HCEC 1CT (cell line): ENCODE results near the gene HIGD1A.
"Not testable (repeated sequence)": the region's sequence is repeated elsewhere in the genome, so short reads cannot be mapped to it uniquely, and the experiment has no call there.

Experiments
- DNase-seq: peaks from one replicate; pipeline ENCODE4 v3.0.0-alpha.2; 2017

Gene HIGD1A

DNA sequence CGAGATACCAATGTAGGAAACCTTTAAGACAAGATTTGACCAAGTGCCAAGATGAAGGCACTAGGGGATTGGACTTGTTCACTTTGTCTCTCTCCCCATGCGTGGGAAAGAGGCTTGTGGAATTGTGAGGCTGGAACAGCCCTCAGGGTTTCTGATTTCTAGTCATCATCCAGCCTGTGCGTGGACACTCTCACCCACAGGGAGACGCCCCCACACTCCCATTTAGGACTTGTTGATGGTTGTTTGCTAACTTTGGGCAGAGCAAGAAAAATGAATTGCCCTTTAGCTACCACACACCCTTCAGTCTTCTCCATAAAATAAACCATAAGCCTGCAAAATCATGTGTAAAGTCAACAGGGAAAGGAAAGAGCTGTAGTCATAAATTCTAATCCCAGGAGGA, 23.4 kb upstream of the HIGD1A start:
- DNase-seq: no peak

DNA sequence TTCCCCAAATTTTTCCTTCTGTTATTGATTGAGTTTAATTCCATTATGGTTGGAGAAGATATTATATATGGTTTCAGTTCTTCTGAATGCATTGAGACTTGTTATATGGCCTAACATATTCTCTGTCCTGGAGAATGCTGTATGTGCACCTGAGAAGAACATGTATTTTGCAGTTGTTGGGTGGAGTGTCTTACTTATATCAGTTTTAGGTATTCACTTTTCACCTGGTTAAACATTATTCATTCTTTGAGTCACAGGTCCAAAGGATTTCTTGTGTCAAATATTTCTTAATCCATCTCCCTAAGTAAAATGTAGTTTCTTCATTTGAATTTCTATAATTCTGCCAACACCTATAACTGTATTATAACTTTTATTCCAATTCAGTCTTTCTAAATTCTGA, 22.7 kb upstream of the HIGD1A start:
- no peak for DNase-seq

DNA sequence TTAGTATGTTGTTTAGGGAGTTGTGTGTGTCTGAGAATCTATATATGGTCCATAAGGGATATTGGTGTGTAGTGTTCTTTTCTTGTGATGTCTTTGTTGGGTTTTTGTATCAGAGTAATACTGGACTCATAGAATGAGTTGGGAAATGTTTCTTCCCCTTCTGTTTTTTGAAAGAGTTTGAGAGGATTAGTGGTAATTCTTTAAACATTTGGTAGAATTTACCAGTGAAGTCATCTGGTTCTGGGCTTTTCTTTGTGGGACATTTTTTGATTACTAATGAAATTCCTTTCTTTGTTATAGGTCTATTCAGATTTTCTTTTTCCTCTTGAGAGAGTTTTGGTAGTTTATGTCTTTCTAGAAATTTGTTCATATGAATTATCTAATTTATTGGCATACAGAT, 21.9 kb upstream of the HIGD1A start:
- no peak for DNase-seq

DNA sequence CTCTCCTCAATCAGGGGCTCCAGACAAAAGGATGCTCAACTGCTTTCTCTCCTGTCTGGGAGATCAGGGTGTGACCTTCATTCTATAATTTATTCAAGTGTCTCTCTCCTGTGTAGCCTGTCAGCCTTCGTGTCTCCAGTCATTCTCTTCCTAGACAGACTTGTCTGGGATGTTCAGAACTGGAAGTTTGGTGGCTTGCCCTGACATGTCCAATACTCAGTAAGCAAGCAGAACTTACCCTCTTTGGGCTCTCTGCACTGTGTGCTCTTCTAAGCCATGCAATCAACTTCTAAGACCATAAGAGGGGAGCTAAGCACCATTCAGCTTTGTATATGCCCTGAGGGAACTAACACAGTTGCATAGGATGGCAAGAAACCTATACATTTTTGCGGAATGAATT, 19.1 kb upstream of the HIGD1A start:
- DNase-seq: no peak

DNA sequence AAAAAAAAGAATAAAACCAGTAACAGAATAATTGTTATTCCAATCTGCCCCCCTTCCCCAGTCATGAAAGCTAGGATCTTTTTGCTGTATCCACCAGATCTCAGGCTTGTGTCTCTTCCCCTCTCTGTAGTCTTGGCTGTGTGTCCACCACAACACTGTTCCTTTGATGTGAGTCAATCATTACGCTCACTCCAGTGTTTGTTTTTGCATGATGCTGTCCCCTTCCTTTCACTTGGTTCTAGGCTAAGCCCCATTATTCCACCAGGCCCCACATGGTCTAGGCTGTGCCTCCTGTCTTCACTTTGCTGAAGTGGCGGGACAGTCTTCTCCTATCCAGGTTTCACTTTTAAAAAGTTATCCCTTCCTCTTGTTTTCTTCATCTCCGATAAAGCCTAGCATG, 18.5 kb upstream of the HIGD1A start:
- peak; percentile 12 for DNase-seq

DNA sequence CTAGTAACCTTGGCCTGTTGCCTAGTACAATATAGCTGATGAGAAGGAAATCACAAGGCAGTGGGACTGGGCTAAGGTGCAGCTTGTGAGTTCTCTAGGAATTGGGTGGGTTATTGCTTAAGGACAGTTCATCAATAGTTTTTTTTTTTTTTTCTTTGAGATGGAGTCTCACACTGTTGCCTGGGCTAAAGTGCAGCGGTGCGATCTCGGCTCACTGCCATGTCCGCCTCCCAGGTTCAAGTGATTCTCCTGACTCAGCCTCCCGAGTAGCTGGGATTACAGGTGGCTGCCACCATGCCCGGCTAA, 16.4 kb upstream of the HIGD1A start:
- no peak for DNase-seq

DNA sequence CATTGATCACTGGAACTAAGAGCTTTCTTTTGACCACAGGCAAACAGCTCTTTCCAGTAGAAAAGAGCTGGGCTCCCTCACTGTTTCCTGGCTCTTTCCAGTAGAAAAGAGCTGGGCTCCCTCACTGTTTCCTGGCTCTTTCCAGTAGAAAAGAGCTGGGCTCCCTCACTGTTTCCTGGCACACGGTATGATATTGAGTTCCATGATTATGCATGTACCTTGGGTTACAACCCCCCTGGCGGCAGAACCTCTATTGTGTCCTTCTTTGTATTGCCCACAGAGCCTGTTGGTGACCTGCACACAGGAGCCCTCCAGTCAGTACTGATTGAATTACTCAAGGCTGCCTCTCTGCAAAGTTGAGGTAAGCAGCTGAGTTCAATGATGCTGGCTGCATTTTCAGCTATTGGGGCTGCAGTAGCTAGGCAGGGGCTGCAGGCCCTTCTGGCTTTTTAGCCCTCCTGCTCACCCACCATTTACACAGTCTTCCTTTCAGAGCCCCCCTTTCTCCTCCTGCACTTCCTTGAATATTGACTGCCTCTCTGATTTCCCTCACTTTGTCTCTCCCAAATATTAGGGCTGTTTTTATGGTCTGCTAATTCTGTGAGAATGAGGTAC, 15.2 kb upstream of the HIGD1A start:
- DNase-seq: no peak

DNA sequence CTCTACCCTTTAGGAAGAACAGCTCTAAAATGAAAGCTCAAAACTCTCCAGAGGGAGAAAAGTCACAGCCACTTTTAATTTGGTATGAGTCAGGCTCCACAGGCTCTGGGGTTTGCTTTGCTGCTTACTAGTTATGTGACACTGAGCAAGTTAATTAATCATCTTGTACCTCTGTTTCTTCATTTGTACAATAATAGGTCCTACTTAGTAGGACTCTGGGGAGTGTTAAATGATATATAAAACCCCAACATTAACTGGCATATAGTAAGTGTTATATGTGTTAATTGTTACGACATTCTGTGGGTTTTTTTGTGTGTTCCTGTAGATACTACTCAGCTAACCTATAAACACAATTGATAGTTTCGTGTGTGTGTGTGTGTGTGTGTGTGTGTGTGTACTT, 11.5 kb upstream of the HIGD1A start:
- peak; percentile 10 for DNase-seq

DNA sequence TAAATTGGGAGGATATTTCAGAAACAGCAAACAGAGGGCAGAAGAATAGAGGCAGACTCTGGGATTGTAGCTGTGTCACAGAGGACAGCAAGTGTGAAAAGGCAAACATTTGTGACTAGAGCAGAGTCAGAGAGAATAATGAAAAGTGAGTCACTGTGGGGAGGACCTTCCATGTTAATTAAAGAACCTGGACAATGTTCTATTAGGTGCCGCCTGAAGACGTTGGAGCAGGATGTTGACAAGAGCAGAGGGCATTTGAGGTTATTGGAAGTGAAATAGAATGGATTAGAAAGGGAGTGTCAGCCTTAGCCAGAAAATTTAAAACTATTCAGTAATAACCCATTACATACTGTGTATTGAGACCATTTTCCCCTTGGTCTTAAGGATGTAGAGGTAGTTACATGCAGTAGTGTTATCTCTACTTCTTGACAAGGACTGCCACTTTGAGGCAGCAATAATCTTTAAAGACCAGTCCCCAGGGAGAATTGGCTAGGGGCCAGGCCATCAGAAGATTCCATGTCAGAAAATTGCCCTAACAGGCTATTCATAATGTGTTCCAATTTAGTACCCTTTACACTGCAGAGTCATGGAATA, 10.7 kb upstream of the HIGD1A start:
- DNase-seq: no peak

DNA sequence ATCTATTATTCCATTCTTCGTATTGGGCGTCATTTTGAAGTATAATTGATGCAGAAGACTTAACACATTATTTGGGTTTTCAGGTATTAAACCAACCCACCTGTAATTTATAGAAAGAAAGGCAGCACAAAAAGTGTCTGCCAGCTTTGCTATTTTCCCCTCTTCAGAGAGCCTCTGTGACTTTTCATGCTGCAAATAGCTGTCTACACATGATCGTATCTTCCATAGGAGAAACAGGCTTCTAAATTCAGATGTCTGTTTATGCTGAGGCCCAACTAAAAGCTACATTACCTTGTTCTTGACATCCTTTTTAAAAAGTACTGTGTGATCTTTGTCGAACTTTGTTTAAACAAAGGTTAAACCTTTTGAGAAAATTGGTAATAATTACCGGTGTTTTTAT, 10.0 kb upstream of the HIGD1A start:
- no peak for DNase-seq

DNA sequence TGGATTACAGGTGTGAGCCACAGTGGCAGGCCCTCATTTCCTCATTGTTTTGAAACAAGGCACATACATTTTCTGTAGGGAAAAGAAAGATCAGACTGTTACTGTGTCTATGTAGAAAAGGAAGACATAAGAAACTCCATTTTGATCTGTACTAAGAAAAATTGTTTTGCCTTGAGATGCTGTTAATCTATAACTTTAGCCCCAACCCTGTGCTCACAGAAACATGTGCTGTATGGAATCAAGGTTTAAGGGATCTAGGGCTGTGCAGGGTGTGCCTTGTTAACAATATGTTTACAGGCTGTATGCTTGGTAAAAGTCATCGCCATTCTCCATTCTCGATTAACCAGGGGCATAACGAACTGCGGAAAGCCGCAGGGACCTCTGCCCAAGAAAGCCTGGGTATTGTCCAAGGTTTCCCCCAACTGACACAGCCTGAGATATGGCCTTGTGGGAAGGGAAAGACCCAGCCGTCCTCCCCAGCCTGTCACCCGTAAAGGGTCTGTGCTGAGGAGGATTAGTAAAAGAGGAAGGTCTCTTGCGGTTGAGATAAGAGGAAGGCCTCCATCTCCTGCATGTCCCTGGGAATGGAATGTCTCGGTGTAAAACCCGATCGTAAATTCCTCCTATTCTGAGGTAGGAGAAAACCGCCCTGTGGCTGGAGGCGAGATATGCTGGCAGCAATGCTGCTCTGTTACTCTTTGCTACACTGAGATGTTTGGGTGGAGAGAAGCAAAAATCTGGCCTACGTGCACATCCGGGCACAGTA, 7.0 kb upstream of the HIGD1A start:
- not testable (repeated sequence) for DNase-seq

DNA sequence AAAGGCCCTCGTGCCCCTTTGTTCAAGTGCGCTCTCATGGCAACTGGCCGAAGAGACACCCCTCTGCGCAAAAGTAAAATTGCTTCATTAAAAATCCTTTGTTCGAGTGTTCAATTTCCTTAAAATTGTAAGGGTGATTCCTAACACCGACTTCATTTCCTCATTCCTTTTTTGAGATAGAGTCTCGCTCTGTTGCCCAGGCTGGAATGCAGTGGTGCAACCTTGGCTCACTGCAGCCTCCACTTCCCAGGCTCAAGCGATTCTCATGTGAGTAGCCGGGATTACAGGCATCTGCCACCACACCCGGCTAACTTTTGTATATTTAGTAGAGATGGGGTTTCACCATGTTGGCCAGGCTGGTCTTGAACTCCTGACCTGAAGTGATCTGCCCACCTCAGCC, 6.4 kb upstream of the HIGD1A start:
- DNase-seq: not testable (repeated sequence)

DNA sequence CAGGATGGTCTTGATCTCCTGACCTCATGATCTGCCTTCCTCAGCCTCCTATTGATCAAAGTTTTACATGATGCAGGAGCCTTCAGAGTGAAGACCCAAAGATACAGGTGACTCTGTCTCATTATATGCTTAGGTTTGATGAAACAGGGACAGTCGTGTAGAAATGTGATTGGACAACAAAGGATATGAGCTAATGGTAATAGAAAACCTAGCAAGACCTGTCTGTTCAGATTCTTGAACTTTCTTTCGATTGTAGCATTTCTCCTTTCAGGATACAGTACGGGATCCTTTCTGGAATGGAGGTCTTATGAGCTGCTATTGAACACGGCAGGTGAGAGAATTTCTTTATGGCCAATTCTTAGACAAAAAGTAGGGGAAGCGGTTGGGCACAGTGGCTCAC, 4.9 kb upstream of the HIGD1A start, which contains the start of gene ACKR2:
Gene ACKR2, plus strand, starts transcription at position 244 of the 400 bp plus-strand sequence. CDS start 55,058 bp downstream, outside the sequence.
- DNase-seq: no peak

DNA sequence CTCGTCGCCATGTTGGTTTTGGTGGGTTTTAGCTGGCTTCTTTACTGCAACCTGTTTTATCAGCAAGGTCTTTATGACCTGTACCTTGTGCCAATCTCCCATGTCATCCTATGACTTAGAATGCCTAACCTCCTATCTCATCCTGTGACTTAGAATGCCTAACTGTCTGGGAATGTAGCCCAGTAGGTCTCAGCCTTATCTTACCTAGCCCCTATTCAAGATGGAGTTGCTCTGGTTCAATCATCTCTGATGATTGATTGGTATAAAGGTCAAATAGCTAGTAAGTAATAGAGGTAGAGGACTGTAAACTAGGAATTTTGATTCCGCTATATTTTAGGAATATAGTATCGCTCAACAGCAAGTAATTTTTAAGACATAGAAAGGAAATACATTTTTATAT, 3.6 kb upstream of the HIGD1A start:
- DNase-seq: no peak

DNA sequence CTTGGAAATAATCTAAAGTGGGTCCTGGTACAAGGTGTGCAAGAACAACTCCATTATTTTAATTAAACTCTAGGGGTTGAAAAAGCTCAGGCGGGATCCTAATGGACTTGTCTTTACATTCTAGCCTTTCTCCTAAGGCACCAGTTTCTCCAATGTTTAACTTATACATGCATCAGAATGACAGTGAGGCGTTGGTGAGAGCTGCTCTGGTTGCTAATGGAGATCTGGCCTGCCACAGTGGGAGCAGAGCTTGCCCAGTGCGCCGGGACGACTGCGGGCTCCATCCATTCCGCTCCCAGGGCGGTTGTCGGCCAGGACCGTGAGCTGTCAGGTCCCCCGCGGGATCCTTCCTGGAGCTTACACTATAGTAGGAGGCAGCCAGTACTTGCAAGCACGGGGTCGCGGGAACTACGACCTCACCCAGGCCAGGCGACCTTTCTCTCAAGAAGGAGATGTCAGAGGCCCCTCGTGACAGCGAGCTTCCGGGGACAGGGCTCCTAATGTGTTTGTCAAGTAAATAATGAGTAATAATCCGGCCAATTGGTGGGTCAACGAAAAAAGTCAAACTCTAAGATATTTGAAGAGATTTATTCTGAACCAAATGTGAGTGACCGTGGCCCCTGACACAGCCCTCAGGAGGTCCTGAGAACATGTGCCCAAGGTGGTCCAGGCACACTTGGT, 991 bp upstream of the HIGD1A start:
- DNase-seq: no peak

DNA sequence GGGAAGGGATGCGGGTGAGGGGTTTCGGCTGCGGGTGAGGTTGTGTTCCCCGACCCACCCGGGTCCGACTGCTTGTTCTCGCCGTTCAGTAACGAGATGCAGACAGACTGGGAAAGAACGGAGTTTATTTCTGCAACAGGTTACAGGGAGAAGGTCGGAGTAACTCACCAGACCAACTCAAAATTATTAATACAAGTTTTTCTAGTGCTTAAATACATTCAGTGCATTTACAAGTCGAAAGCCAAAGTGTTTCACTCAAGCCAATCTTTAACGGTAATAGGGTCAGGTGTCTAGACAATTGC, 492 bp upstream of the HIGD1A start:
- no peak for DNase-seq

DNA sequence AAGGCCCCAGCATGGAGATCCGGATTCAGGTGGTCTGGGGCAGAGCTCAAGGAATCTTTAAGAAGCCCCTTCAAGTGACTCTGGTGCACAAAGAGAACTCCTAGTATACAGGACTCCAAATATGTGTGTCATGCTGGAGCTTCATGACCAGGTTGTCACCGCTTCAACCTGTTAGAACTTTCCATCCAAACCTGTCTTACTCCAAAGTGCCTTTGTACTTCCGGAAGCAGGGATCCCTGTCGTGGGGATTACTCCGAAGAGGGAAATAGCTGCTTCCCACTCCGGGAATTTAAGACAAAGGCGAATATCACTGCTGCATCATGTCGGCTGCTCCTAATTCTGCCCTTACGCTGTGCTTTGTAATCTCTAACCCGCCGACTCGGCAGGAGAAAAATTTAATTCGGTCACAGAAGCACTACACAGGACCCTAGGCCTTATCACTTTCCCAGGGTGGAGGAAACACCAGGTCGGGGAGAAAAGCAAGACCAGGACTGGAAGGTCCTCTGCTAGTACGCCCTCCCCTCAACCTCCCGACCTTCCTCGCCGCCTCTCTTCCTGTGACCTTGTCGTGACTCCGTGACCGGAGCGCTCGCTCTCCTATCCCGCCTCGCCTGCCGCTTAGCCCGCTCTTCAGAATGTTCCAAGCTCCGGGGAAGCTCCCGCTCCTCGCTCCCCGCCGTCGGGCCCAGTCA, 730 bp downstream of the HIGD1A start:
- DNase-seq: peak; percentile 31

DNA sequence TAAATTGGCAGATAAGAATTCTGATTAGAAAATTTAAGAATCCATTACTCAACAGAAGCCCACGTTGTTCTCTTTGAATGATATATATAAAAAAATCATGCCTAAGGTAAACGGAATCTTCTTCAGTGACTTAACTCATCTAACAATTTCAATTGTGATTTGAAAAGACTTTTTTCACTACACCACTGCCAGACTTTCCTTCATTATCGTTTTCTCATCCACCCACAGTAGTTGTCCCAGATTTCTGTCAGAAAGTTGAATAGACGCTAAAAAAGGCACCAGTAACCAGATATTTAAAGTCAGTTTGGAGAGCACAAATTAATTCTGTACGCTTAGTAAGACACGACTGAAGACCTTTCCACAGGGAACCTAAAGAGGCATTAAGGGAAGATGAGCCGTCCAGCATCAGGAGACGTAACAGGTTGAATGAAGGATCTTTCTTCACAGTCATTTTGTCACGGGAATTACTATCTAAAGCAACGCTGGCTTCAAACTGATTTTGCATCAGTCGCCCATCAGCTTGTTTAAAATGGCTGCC, 1.3 kb downstream of the HIGD1A start:
- no peak for DNase-seq

DNA sequence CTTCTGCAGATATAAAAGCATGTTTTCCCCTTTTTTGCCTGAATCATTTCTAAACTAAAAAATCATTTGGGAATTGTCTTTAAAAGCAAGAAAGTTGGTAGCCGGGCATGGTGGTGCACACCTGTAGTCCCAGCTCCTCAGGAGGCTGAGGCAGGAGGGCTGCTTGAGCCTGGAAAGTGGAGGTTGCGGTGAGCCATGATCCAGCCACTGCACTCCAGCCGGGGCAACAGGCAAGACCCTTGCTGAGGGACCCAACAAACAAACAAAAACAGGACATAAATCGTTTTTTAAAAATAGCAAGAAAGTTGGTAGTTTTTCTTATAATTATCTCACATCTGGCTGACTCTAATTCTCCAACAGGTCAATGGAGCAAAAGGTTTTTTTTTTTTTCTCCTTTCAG, 2.5 kb downstream of the HIGD1A start:
- no peak for DNase-seq

DNA sequence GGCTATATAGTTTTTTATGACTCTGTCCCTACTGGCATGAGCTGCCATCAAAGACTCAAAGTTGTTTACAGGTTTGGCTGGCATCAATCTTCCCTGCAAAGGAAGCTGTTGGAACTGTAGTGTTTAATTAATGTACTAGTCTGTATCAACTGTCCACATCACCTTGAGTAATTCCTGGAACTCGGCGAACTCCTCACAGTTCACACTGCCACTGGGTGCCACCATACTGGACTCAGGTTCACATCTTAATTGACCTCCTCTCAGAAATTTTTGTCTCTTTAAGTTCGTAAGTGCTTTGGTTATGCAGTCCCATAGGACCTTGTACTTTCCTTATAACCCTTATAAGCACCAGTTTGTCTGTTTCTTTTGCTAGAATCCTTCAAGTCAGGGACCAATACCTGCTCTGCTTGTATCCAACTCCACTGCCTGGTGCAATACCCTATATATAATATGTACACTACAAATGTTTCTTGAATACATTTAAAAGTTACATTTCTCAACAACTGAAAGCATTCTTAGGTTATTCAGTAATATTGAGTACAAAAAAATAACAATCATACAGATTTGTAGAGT, 3.2 kb downstream of the HIGD1A start:
- DNase-seq: no peak

DNA sequence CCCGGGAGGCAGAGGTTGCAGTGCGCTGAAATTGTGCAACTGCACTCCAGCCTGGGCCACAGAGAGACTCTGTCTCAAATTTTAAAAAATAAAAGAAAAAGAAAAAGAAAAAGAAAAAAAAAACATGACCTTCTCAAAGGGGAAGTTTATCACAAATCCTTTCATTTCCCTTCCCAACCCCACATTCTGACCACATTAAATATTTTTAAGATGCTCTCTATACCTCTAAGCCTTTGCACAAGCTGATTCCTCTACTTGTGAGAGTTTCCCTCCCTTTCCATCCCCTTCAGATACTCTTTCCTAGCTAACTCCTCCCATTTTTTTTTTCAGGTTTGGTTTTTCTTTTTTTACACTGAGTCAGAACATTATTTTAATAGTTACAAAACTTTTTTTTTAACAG, 4.0 kb downstream of the HIGD1A start:
- DNase-seq: no peak

DNA sequence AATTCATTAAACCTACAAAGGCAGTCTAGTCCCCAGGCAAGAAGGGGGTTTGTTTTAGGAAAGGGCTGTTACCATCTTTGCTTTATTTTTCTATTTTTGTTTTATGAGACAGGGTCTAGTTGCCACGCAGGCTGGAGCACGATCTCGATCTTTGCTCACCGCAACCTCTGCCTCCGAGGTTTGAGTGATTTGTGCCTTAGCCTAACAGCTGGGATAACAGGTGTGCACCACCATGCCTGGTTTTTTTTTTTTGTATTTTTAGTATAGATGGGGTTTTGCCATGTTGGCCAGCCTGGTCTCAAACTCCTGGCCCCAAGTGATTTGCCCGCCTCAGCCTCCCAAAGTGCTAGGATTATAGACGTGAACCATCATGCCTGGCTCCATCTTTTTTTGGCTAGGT, 4.9 kb downstream of the HIGD1A start:
- no peak for DNase-seq

DNA sequence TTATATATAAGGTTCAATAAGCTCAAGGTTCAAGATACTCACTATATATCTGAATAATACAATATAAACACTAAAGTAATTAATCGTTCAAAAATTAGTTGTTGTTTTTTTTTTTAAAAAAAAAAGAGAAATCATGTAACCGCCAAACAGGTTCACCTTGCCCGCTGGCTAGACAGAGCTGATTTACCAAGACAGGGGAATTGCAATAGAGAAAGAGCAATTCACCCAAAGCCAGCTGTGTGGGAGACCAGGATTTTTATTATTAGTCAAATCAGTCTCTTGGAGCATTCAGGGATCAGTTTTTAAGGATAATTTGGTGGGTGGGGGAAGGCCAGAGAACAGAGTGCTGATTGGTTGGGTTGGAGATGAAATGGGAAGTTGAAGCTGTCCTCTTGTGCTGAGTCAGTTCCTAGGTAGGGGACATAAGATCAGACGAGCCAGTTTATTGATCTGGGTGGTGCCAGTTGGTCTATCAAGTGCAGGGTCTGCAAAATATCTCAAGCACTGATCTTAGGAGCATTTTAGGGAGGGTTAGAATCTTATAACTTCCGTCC, 7.9 kb downstream of the HIGD1A start:
- DNase-seq: no peak
